GM21423 (cell line): ENCODE data around the gene NOTCH4.
"Not testable (repeated sequence)": the region's sequence is repeated elsewhere in the genome, so short reads cannot be mapped to it uniquely, and the experiment has no call there.

Source experiments
- ATAC-seq: cut with Tn5 transposase; IDR thresholded peaks from one replicate; pipeline ENCODE4 v1.9.1; 2021; ENCODE audit warnings: mild to moderate bottlenecking, moderate library complexity; ENCODE audit not compliant: unreplicated experiment

Gene NOTCH4

DNA sequence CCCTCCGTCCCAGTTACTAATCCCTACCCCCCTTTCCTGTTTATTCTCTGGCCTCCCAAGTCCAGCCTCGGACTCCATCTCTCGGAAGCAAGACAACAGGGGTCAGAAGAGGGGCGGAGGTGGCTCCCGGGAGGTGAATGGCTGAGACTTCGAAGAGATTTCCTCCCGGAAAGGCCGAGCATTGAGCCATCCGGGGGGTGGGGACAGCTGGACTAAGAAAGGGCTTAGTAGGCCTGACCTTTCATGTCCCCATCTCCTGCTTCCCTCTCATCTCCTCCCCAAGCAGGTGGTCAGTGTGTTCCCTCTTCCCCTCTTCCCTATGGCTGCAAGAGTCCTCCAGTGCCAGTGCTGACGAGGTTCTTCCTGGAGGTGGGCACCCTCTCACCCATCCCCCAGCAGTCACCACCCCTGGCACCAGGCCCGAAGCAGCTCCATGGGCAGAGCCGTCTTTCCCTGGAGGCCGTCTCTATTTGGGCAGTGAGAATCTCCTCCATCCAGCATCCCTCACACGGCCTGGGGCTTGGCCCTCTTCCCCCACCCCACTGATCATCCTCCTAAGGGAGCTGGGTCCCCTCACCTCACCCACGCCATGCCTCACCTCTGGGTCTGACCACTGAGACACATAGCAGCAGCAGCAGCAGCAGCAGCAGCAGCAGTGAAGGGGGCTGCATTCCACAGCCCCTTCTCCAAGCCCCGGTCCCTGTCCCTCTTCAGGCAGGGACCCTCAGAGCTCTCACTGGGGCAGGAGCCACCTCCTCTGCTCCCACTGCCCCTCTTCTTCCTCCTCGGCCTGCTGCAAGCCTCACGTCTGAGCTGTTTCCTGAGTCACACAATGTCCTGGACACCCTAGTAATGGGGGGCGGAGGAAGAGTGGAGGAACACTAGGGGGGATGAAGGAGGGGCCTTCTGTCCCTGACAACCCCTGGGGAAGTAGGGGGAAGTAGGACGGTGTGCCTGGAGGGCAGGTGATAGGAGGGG lies at the start of gene NOTCH4:
Gene NOTCH4 (minus strand): TSS at position 810 of the 978 bp plus-strand sequence. CDS start 139 bp downstream, at position 671.
- ATAC-seq: no peak

DNA sequence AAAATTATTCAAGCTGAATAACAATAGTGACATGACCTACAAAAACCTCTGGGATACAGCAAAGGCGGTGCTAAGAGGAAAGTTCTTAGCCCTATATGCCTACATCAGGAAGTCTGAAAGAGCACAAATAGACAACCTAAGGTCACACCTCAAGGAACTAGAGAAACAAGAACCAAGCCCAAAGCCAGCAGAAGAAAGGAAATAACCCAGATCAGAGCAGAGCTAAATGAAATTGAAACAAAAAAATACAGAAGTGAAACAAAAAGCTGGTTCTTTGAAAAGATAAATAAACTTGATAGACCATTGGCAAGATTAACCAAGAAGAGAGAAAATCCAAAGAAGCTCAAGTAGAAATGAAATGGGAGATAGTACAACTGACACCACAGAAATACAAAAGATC lies 47.6 kb upstream of the NOTCH4 start:
- no peak for ATAC-seq

DNA sequence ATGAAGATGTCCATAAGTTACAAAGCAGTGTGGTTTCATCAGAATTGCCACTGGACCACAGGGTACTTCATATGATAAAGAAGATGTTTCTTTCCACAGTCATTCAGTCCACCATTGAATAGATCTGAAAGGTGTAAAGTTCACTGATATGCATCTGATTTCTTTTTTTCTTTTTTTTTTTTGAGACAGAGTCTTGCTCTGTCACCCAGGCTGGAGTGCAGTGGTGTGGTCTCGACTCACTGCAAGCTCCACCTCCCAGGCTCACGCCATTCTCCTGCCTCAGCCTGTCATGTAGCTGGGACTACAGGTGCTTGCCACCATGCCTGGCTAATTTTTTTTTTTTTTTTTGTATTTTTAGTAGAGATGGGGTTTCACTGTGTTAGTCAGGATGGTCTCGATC lies 44.6 kb upstream of the NOTCH4 start:
- not testable (repeated sequence) for ATAC-seq

DNA sequence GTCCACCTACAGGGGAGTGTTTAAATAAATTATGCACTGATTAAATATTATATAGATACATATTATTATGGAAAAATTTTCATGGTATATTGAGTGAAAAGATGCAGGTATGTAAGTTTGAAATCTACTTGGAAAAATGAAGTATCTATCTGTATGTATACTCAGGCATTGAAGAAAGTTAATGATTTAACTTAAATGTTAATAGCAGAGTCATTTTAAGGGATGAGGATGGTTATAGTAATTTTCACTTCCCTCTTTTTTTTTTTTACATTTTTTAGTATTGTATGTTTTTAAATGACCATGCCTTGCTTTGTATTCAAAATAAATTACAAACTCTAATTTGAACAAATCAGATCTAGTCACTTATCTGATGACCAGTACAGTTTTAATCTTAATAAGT lies 43.2 kb upstream of the NOTCH4 start:
- peak; percentile 55 for ATAC-seq

DNA sequence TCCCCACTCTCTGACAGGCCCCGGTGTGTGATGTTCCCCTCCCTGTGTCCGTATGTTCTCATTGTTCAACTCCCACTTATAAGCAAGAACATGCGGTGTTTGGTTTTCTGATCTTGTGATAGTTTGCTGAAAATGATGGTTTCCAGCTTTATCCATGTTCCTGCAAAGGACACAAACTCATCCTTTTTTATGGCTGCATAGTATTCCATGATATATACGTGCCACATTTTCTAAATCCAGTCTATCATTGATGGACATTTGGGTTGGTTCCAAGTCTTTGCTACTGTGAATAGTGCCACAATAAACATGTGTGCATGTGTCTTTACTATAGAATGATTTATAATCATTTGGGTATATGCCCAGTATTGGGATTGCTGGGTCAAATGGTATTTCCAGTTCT lies 33.4 kb upstream of the NOTCH4 start:
- not testable (repeated sequence) for ATAC-seq

DNA sequence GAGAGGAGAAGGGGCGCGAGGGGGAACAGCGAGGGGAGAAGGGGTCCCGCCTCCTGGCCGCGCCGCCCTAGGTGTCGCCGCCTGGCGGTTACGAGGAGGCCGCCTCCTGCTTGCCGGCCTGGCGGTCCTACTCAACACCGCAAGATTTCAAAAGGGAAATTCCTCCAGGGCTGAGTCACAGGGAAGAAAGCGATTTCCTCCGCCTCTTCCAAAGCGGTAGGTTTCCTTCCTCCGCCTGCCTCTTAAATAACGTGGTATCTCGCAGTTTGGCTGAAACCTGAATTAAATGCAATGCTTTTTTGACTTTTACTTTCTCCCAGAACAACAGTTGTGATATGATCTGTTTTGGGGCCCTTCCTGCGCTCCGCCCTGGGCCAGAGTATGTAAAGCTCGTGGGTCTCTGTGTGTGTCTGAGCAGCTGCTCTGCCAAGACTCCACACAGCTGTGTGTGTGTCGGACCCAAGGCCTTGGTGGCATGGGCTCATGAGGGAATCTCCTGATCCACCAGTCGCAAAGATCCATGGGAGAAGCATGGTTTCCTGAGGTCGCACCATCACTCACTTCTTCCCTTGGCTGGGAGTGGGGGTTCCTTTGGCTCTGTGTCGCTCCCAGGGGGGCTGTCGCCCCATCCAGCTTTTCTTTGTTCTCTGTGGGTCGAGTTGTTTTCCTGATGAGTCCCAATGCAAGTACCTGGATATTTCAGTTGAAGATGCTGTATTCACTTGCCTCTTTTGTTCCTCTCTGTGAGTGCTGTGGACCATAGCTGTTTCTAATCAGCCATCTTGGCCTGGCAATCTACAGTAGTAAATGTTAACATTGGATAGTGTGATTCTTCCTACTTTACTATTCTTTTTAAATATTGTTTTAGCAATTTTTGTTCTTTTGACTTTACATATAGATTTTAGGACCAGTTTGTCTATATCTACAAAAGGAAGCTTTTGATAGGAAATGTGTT lies 31.6 kb upstream of the NOTCH4 start:
- peak; percentile 44 for ATAC-seq

DNA sequence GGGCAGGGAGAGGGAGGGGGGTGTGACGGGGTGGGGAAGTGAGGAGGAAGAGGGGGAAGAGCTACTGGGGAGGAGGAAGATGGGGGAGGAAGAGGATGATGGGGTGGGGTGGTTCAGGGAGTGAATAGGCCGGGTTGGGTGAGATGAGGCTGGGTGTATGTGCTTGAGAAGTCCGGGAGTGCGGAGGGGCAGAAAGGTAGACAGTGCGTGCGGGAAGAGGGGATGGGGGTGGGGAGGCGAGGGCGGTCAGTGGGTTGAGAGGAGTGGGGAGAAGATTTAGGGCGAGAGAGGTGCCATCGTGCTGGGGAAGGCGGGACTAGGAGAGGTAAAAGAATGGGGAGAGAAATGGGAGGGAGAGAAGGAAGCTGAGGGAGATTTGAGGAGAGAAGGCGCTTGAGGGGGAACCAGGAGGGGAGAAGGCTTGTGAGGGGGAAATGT lies 30.9 kb upstream of the NOTCH4 start:
- no peak for ATAC-seq

DNA sequence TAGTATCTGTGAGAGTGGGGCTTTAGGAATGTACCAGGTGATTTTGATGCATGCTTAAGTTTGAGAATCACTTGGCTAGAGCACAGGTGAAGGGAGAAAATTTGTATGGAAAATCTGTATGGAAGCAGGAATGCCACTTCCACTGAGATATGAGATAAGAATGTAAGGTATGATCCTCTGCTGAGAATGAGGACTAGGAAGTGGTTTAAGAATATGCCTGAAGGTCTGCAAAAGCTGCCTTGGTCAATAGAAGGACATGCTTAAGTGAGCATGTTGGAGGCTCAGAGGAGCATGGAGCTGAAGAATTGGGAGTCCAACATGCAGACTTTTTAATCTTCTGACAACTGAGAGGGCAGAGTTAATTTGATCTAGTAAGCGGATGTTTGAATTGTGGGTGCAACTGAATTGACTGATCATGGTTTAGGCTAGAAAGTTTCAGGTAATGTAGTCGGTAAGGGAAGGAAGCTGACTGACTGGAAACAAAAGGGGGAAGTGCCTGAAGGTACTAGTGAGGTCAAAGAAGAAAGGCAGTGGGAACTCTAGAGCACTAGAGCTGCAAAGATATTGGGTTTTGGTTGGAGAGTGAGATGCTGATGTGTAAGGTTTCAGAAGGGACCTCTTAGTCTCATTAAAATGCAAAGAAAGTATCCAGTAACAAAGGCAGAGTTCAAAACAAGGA lies 28.6 kb upstream of the NOTCH4 start:
- no peak for ATAC-seq

DNA sequence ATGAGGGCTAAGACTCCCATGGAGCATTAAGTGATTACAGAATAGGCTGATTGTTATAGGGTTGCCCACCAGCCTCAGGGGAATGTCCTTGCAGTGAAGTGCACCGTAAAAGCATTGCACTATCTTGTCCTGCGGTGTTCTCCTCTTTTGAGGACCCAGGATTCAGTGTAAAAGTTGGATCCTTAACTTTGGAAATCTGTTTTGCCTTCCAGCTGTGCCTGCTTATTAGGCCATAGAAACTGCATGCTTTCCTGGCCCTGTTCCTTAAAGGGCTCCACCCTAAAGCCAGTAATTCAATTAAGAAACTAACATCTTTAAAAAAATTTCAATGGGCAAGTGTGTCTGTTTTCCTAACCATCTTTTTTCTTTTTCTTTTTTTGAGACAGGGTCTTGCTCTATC lies 25.4 kb upstream of the NOTCH4 start:
- ATAC-seq: no peak

DNA sequence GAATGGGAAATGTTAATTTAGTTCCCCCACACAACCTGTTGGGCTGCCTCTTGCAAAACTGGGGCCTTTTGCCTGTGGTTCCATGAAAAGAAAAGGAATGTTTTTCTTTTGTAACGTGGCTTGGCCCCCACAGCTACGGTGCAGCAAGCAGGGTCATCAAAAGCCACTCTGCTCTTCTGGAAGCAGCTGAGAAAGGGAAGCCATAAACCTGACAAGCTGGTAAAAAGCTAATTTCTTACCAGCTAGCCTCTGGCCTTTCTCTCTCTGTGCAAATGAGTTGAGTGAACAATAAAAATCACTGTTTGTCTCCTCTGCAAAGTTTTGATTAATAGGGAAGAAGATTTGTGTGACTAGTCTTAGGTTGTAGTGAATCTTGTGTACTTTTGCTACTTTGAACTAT lies 23.5 kb upstream of the NOTCH4 start:
- ATAC-seq: no peak

DNA sequence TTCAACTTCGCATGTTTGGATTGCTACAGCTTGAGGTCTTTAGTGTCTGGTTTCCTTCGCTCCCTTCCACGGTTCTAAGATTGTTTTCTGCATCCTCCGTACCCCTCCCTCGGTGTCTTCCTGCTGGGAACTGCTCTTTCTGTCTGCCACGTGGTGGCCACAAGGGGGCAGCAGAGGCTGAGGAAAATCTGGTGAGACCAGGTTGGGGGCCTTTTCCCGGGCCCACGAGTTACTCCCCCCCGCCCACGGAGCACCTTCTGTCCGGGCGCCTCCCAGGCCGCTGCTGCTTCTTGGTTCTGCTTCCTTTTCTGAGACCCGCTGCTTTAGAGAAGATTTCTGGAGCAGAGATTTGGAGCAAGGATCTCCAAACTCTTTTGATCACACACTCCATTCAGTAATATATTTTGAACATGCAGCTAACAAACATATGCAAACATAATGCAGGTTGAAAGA lies 21.1 kb upstream of the NOTCH4 start:
- ATAC-seq: no peak

DNA sequence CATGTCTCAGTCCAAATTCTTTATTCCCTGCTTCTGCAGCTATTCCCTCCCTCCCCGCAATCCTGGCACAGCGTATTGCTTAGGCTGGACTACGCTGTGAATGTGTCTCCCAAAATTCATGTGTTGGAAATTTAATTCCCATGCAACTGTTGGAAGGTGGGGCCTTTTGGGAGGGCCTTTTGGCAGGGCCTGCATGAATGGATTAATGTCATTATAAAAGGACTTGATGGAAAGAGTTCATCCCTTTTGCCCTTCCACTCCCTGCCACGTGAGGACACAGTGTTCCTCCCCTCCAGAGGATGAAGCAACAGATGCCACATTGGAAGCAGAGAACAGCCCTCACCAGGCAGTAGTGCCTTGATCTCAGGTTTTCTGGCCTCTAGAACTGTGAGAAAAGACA lies 20.4 kb upstream of the NOTCH4 start:
- no peak for ATAC-seq

DNA sequence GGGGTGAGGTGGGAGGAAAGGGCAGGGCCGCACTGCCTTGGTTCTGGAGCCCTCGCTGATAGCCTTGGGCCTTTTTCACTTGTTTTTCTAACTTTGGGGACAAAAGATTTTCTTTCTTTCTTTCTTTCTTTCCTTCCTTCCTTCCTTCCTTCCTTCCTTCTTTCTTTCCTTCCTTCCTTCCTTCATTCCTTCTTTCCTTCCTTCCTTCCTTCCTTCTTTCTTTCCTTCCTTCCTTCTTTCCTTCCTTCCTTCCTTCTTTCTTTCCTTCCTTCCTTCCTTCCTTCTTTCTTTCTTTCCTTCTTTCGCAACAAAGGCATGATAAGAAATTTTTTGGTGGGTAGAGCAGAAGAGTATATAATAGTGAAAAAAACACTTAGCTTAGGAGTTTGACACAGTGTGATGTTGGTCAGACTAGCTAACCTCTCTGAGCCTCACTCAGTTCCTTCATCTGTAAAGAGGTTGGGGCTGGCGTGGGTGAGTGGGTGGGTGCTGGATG lies 18.5 kb upstream of the NOTCH4 start:
- not testable (repeated sequence) for ATAC-seq

DNA sequence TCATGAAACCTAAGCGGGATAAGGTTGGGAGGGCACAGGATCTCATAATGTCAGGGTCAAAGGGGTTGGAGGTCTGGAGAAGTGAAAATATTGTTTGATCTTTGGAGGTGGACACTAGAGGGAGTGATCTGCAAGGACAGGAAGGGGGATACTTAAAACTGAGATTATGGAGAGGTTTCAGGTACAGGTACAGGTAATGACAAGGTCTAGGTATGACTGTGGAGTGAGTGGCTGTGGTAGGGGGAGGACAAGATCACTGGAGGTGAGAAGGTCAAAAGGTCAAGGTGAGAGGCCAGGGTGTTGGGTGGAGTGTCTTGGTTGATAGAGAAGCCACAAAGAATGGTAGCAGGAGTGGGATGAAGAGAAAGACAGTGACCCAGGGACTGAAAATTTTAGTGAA lies 16.8 kb upstream of the NOTCH4 start:
- no peak for ATAC-seq

DNA sequence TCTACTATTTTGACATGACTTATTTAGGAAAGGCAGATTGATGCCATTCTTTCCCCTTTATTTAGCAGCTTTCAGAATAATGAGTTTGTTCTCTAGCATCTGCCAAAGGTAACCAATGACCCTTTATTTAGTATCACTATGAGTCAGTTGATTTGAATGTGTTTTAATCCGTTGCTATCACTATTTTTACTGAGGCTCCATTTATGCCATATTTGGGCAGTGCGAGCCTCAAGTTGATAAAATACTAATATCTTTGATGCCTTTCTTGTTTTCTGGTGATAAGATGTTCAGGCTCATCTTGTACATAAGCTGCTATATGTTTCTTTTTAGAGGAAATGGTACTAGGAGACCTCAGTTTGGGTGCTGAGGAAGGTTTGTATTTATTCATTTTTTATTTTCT lies 15.6 kb upstream of the NOTCH4 start:
- ATAC-seq: no peak

DNA sequence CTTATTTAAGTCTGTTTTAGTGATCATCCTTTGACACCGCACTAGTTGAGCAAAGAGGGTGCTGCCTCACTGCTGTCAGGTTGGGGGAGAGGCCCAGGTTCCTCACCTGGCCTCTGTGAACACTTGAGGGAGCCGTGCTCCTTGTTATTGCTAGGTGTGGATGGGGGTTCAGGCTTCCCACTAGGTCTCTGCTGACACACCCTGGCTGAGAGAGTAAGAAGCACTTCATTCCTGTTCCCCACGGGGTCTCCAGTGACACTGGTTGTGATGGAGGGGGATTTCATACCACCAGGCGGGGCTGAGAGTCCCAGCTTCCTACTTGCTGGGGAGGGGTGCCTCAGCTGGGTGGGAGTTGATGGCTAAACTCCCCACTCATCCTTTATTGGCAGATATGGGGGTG lies 11.1 kb upstream of the NOTCH4 start:
- ATAC-seq: no peak

DNA sequence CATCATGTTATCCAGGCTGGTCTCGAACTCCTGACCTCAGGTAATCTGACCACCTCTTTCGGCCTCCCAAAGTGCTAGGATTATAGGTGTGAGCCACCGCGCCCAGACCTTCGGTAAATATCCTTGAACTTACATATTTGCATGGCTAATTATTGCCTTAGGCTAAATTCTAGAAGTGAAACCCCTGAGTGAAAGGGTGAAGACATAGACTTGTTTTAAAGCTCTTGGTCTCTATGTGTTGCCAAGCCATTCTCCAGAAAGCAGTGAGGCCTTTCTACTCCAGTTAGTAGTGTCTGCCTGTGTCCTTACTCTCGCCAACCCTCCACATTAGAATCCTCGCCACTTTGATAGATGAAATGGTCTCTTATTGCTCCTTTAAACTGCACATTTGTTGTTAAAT lies 2.6 kb upstream of the NOTCH4 start:
- ATAC-seq: no peak

DNA sequence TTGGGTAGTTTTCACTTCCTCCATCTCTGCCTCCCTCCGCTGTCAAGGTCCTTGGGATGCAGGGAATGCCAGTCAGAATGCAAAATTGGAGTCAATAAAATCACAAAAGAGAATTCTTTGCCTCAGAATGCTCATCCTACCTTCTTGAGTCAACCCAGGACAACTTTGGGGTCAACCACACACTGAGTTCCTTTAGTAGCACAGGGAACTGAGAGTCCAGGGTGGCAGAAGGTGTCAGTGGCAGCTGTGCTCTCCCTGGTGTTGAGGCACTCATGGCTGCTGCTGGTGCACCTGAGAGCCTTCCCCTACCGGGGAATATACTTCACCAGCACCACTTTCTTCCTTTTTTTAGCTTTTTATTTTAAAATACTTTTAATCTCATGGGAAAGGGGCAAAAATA lies 829 bp upstream of the NOTCH4 start:
- no peak for ATAC-seq

DNA sequence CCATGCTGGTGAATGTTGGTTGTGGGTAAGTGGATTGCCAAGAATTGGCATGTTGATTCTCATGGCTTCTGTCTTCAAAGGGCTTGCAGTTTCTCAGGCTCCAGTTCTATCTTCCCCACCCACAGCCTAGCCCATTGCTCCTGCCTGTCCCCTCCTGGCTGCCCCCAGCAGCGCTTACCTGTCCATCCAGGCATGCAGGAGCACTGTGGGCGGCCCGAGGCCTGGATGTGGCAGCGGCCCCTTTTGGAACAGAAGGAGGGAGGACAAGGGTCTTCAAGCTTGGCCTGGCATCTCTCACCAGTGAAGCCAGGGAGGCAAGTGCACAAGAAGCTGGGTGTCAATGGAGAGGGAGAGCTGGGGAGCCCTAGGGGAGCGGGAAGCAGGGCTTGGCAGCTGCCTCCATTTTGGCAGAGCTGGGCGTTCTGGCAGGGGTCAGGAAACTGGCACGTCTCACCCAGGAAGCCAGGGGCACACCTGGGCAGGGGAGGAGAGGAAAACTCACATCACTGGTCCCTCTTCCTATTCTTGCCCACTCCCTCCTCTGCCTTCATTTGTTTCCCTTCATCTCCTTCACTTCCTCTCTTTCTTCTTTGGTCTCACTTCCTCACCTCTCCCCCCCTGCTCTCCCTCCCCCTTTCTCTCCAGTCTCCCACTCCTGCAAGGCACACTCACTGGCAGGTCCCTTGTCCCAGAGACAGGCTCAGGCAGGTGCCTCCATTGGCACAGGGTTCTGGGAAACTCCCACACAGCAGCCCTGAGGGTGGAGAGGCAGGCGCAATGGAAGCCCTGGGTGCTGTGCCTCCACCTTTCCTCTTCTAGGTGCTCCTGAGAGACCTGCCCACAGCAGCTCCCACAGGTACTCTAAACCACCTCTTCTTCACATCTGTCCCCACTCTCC lies 1.3 kb downstream of the NOTCH4 start:
- ATAC-seq: no peak

DNA sequence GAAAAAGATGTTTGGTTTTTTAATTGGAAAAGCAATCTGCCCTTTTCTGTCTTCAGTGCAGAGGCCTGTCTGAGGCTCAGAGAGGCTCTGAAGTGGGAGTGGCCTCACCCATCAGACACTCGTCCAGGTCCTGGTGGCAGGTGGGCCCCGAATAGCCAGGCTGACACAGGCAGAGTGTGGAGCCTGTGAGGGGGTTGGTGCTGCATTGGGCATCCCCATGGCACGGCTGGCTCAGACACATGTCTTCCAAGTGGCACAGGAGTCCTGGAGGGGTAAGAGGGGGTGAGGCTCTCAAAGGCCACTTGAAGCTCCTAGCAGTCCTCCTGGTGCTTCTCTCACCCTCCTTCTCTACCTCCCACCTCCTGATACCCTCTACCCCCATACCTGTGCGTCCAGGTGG lies 3.8 kb downstream of the NOTCH4 start:
- ATAC-seq: no peak
